H1 (cell line): ENCODE measurements around the gene CDH6.

Experiments
- BRCA1 ChIP-seq: IDR thresholded peaks from 2 replicates; pipeline ENCODE4 v1.6.1; 2012; ENCODE audit warnings: low read depth, low read length, improper control_type of control experiment
- EP300 ChIP-seq, 2 experiments: IDR thresholded peaks; 1 replicate in 1 of 2; 2 replicates in 1 of 2; pipeline ENCODE4 v1.6.1; 2011 to 2012; ENCODE audit warnings: low read depth in 2 of 2, low read length in 2 of 2, mild to moderate bottlenecking in 2 of 2, borderline replicate concordance in 1 of 2, inconsistent platforms in 1 of 2, moderate library complexity in 1 of 2
- EZH2 ChIP-seq: fragments of 200-600 bp; sonication (generic); IDR thresholded peaks from 2 replicates; pipeline ENCODE4 v1.7.1; 2012; ENCODE audit warnings: low read depth, mild to moderate bottlenecking, moderate library complexity, low read length, inconsistent platforms; ENCODE audit not compliant: severe bottlenecking
- JUN ChIP-seq: IDR thresholded peaks from 2 replicates; pipeline ENCODE4 v1.6.1; 2011; ENCODE audit warnings: low read depth, mild to moderate bottlenecking, improper control_type of control experiment, low read length
- MAFK ChIP-seq: IDR thresholded peaks from 2 replicates; pipeline ENCODE4 v1.6.1; 2012; ENCODE audit warnings: low read depth, mild to moderate bottlenecking, improper control_type of control experiment, low read length
- POLR2A ChIP-seq, 2 experiments: IDR thresholded peaks; 1 replicate in 1 of 2; 2 replicates in 1 of 2; pipeline ENCODE4 v1.6.1; 2011; ENCODE audit warnings: low read depth in 2 of 2, low read length in 2 of 2, mild to moderate bottlenecking in 2 of 2; ENCODE audit errors: control extremely low read depth in 1 of 2
- POLR2AphosphoS5 ChIP-seq: IDR thresholded peaks from 2 replicates; pipeline ENCODE4 v1.6.1; 2011; ENCODE audit warnings: low read depth, low read length
- RAD21 ChIP-seq, 2 experiments: IDR thresholded peaks in 1 of 2; conservative IDR thresholded peaks in 1 of 2; 2 replicates each; pipeline ENCODE4 v1.6.1; 2011; ENCODE audit warnings: low read depth in 2 of 2, low read length in 2 of 2, improper control_type of control experiment in 1 of 2, inconsistent platforms in 1 of 2, mild to moderate bottlenecking in 1 of 2, moderate library complexity in 1 of 2
- YY1 ChIP-seq: IDR thresholded peaks from 2 replicates; pipeline ENCODE4 v1.6.1; 2011; ENCODE audit warnings: low read depth, mild to moderate bottlenecking, low read length
- ZNF274 ChIP-seq: IDR thresholded peaks from 2 replicates; pipeline ENCODE4 v1.7.0; 2012; ENCODE audit warnings: low read length, borderline replicate concordance; ENCODE audit errors: extremely low read depth
- TF ChIP-seq, protein P1 (sequence below), 3 experiments: IDR thresholded peaks; 1 replicate in 2 of 3; 2 replicates in 1 of 3; pipeline versions ENCODE4 v1.5.1 to v1.6.1; 2011; ENCODE audit warnings: low read length in 3 of 3, mild to moderate bottlenecking in 3 of 3, inconsistent platforms in 2 of 3, low read depth in 1 of 3, moderate library complexity in 1 of 3; ENCODE audit not compliant: insufficient read depth in 1 of 3; ENCODE audit errors: control extremely low read depth in 1 of 3

DNA sequence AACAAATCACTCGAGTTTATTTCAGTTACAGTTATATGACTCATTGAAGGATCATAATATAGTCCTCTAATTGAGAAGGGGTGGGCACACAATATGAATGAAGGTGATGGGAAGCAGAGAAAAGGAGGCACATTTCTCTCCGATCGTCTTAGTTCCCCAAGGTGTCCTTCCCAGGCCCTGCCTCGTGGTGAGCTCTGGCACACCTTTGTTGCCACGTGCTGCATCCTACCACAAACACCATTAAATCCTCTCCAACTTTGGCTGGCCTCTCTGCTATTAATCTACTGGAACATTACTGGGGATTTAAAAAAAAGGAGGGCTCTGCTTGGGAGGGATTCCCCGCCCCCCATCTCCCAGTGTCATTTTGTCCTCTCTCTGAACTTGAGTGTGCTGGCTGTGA is 42.9 kb downstream of the CDH6 start:
- TF ChIP-seq POLR2A (IDR thresholded peaks at IDR 0.05; ENCODE audit: control extremely low read depth in 1 of 2, low read depth in 2 of 2, low read length in 2 of 2) (no peak), BRCA1 (no peak), ZNF274 (no peak), RAD21 (IDR thresholded peaks at IDR 0.05 in 1 of 2, conservative IDR thresholded peaks at IDR 0.05 in 1 of 2; ENCODE audit: low read depth in 2 of 2, low read length in 2 of 2) (no peak), EP300 (IDR thresholded peaks at IDR 0.05; ENCODE audit: borderline replicate concordance in 1 of 2, low read depth in 2 of 2, low read length in 2 of 2) (no peak), YY1 (no peak), MAFK (no peak), POLR2AphosphoS5 (no peak), JUN (no peak), EZH2 (no peak)
- TF ChIP-seq, protein P1, sequence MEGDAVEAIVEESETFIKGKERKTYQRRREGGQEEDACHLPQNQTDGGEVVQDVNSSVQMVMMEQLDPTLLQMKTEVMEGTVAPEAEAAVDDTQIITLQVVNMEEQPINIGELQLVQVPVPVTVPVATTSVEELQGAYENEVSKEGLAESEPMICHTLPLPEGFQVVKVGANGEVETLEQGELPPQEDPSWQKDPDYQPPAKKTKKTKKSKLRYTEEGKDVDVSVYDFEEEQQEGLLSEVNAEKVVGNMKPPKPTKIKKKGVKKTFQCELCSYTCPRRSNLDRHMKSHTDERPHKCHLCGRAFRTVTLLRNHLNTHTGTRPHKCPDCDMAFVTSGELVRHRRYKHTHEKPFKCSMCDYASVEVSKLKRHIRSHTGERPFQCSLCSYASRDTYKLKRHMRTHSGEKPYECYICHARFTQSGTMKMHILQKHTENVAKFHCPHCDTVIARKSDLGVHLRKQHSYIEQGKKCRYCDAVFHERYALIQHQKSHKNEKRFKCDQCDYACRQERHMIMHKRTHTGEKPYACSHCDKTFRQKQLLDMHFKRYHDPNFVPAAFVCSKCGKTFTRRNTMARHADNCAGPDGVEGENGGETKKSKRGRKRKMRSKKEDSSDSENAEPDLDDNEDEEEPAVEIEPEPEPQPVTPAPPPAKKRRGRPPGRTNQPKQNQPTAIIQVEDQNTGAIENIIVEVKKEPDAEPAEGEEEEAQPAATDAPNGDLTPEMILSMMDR (IDR thresholded peaks at IDR 0.05; ENCODE audit: control extremely low read depth in 1 of 3, insufficient read depth in 1 of 3, low read depth in 1 of 3, low read length in 3 of 3): no peak
